ENCODE measurements around the gene ATP9B.

Gene ATP9B

GRCh38 chr18:79337184-79337583, 268.0 kb downstream of the ATP9B start:
- no peak for DNase-seq

DNA sequence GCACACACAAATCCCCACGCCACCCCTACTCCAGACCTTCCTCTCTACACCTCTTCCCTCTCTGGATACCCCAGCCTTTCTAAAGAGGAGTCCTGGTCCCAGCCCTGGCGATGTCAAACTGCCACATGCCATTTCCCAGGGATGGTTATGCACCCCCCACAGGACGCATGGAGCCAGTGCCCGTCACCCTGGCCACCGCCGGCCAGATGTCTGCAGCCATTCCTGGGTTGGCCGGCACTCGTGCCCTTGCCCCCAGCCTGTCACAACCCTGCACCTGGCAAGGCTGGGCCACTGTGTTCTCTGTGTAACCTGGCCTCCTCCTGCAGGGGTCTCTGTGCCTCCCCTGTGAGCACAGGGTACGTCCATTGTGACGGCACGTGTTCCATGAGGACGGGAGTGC, 268.4 kb downstream of the ATP9B start:
- no peak for DNase-seq

GRCh38 chr18:79339094-79339908, 270.1 kb downstream of the ATP9B start:
- no peak for DNase-seq

DNA sequence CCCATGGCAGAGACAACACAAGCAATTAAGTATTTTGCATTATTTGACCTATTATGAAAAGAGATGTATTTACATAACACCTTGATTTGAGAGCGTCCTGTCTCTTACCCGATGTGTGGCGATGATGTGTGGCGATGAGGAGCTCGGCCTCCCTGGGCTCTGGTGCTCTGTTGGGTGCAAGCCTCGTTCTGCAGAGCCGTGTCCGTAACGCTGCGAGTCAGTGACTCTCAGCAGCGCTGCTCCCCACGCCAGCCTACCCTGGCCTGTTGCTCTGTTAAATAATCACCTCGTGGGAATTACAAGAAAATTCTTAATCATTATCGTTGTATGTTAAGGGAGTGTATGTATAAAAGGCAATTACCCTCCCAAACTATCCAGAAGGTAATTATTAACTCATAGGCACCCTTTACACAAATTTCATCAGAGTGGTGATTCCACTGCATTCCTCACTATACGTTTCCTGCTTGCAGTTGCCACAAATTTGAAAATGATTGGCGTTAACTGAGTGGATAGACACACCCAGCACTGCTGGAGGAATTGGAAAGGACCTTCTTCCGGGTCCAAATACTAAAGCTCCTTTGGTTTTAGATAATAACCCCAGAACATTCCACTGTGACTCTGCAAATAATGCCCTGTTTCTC, 274.5 kb downstream of the ATP9B start:
- DNase-seq = no peak

DNA sequence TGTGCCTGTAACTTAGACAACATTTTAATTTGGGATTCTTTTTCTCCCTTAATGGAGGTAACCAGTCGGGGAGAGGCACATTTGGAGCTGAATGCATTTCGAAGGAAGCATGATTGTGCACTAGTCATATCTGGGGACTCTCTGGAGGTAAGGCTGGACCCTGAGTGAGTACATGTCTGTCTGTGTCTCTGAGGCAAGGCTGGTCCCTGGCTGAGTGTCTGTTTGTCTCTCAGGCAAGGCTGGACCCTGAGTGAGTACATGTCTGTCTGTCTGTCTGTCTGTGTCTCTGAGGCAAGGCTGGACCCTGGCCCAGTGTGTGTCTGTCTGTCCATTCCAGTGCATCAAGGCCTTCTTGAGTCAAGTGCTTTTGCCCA, 275.0 kb downstream of the ATP9B start:
- no peak for DNase-seq

- DNase-seq = no peak
Observed at GRCh38 chr18:79345366-79345765, 276.2 kb downstream of the ATP9B start.

GRCh38 chr18:79345981-79346380, 276.8 kb downstream of the ATP9B start:
- no peak for DNase-seq

- no peak for DNase-seq
Observed at GRCh38 chr18:79348066-79348465, 278.9 kb downstream of the ATP9B start.

- no peak for DNase-seq
Observed at GRCh38 chr18:79352432-79352831, 283.2 kb downstream of the ATP9B start.

DNA sequence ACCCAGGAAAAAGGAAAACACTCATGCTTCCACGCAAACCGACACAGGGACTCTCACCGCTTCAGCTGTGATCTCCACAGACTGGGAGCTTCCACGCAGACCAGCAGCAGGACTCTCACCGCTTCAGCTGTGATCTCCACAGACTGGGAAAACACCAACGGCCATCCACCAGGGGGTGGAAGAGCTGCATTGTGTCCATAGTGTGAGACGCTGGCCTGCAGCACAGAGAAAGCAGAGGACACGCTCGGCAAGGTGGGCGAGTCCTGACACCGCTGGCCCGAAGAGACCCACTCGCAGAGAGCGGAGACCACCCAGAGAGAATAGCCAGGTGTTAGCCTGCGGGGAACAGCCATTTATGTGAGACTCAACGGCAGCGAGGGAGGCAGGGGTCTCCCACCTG, 284.1 kb downstream of the ATP9B start:
- peak in 1 of 2 experiments; percentile 7 for DNase-seq

GRCh38 chr18:79354350-79354749, 285.2 kb downstream of the ATP9B start:
- no peak for DNase-seq

- DNase-seq = no peak
Observed at GRCh38 chr18:79355433-79356335, 286.5 kb downstream of the ATP9B start.

- DNase-seq = no peak
Observed at GRCh38 chr18:79356435-79356834, 287.2 kb downstream of the ATP9B start.

DNA sequence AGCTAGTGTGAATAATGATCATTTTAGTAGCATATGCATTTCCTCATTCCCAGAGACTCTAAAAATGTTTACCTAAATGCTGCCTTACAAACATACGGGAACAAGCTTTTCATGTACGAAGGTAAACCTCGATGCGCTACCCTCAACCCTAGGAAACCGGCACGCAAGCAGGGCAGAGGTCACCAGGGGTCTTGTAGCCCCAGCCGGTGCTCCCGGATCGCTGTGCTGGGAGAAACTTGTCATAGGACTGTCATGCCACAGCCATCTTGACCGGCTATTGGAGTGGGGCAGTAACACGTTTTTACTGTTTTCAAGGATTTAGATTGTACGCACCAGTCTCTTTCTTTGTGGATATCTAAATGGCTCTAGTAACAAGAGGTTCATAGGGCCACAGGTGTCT, 291.7 kb downstream of the ATP9B start:
- DNase-seq = no peak

DNA sequence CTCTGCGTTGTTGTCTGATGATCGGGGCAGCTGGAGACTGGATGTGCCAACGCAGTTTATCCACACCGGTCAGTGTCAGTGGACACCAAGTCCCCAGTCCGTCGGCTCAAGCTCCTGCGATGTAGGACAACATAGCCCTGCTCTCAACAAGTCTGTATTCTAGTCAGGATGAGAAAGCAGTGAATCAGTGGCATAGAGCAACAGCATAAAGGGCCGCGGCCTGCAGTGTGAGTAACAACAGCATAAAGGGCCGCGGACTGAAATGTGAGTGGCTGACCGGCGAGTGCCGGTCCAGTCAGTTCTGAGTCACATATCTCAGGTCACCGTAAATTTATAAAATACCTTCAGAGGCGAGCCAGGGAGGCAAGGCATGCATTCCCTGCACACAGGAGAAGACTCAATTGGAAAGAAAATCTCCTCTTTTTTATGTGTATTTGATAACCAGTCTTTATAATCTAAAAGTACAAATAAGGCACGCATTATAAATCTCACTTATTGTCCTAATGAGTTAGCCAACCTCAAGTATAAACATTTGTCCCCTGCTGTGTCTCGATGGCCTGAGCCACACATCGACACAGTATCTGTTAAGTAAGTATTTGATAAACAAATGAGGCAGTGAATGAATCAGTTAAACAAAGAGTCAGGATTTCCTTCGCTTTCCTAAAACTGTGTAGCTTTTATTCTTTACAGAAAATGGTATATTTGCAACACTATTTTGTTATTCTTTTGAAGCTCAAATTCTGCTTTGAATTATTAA, 292.8 kb downstream of the ATP9B start:
- no peak for DNase-seq

- no peak for DNase-seq
Observed at GRCh38 chr18:79365701-79366100, 296.5 kb downstream of the ATP9B start.

DNA sequence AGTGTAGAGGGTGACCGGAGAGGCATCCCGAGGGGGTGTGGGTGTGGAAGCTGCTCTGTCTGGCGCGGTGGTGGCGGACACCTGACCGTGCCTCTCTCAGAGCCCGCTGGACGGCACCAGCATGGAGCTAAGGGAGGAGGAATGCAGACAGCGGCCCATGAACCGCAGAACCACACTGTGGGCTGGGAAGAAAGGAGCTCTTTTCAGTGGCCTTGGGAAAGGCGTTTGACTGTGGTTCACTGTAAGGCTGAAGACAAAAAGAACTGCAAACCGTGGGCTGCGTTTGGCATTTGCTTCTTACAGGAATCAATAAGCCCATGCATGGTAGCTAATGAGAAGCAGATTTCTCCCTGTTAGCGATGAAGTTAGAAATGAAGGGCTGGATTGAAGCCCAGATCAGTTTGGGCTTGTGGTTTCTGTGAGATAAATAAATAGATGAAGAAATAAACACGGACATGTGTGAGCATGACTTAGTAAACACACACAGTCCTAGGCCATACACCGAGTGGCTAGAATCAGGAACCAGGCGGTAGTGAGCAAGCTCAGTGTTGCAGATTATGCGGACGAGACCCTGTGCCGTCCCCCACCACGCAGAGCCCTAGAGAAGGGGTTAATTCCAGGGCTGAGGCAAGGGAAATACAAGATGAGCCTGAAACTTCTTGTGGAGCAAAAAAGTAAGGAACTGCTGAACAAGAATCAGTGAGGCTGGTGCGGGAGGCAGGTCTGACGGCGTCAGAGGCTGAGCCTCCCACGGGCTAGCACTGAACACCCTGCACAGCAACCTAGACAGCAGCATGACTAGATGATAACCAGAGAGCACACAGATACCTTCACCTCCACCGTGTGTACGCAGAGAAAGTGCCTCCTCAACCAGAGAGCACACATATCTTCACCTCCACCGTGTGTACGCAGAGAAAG, 297.2 kb downstream of the ATP9B start:
- no peak for DNase-seq

DNA sequence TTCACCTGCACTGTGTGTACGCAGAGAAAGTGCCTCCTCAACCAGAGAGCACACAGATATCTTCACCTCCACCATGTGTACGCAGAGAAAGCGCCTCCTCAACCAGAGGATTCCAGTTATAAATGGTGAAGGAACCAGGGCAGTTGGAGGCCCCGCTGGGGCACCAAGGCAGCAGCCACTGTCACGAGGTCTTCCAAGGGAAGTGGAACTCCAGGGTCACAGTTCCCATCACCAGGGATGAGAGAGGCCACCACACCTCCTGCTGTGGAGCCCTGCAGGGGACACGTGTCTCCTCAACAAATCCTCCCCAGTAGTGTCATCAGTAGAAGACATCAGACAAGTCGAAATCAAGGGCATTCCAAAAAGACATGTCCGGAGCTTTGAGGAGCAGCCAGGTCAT, 298.3 kb downstream of the ATP9B start:
- no peak for DNase-seq

- DNase-seq = no peak
Observed at GRCh38 chr18:79367989-79368388, 298.8 kb downstream of the ATP9B start.

GRCh38 chr18:79368681-79369080, 299.5 kb downstream of the ATP9B start:
- no peak for DNase-seq

DNA sequence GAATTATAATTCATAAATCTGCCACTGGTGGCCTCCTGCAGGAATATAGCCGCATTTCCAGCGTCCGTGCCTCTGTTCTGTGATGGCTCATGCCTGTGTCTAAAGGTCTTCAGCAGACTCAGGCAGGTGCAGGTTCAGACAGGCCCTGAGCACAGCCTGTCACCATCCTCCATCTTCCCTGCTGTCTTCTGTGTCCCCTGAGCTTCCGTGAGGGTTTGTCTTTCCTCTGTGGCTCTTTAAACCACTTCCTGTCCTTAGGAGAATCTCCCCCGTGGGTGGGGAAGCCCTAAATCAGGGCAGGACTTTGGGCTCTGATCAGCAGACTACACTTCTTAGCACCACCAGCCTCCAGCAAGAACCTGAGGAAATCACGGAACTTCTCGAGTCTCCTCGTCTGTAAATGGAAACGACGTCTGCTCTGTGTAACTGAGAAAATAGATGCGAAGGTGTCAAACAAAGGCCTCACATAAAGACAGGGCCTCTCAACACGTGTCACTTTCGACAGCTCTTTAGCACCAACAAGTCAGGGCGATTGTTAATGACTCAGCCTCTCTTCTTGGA, 302.4 kb downstream of the ATP9B start:
- no peak for DNase-seq
